ENCODE measurements around the gene HIF3A. TPM values are rescaled to one million over a fixed set of nuclear protein-coding genes. Genes with fewer than 3 reads are reported as not detected.

HIF3A gene
- polyA plus RNA-seq, 3 donors = 21.7 to 28.3 (median 23.8) TPM

- no peak for DNase-seq (ENCODE audit: low read depth in 3 of 3, low spot score in 2 of 3)
Observed at GRCh38 chr19:46376241-46377153, 79.7 kb downstream of the HIF3A start.

GRCh38 chr19:46378268-46378667 lies 81.4 kb downstream of the HIF3A start:
- DNase-seq (ENCODE audit: low read depth in 3 of 3, low spot score in 2 of 3) = no peak

GRCh38 chr19:46380690-46381089 lies 83.8 kb downstream of the HIF3A start:
- DNase-seq (ENCODE audit: low read depth in 3 of 3, low spot score in 2 of 3) = no peak

DNA sequence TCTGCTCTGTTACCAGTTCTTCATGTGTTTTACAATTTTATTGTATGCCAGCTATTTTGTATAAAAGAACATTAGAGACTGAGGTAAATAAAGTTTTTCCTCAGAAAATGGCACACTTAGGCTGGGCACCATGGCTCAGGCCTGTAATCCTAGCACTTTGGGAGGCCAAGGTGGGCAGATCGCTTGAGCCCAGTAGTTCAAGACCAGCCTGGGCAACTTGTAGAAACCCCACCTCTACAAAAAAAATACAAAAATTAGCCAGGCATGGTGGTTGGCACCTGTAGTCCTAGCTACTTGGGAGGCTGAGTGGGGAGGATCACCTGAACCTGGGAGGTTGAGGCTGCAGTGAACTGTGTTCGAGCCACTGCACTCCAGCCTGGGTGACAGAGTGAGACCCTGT lies 84.5 kb downstream of the HIF3A start:
- DNase-seq (ENCODE audit: low read depth in 3 of 3, low spot score in 2 of 3) = no peak

DNA sequence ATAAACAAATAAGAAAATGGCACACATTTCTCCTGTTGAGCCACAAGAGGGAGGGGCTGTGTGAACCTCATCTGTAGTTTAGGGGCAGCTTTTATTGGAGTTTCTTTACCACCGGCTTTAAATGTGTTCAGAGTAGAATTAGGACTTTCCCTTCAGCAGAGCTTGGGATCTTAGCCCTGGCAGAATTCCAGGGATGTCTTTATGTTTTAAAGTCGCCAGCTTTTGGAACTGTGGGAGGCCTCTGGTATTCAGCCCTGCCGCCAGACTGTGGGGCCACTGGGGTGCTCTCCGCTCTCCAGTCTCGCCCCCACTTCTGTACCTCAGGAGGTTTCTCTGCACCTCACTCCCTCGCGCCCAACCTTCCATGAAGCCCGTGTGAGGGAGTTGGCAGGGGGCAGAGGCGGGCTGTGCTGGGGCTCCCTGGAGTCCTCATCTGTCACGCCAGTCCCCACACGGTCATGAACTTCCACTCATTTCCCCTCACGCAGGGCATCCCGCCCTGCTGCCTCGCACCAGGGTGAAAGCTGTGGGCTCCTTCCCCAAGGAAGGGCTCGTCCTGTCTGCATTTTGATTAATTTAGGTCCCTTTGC lies 85.0 kb downstream of the HIF3A start:
- DNase-seq (ENCODE audit: low read depth in 3 of 3, low spot score in 2 of 3) = no peak

- DNase-seq (ENCODE audit: low read depth in 3 of 3, low spot score in 2 of 3) = no peak
Observed at GRCh38 chr19:46383171-46383815, 86.5 kb downstream of the HIF3A start.

DNA sequence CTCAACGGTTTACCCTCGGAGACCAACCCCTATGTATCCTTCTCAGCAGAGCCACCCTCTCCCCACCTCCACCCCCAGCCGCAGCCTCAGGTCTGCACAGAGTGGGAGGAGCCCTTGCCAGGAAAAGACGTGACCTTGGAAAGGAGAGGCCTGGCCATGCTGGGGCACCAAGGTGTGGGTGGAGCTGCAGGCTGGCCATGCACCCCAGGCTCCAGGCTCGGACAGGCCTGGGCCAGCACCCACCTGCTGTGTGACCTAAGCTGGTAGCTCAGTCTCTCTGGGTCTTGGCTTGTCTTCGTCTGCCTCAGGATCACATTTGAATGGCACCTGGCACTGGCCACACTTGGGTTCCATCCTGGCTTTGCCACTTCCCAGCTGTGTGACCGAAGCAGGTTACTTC lies 87.0 kb downstream of the HIF3A start:
- DNase-seq (ENCODE audit: low read depth in 3 of 3, low spot score in 2 of 3) = no peak

GRCh38 chr19:46384396-46384795 lies 87.6 kb downstream of the HIF3A start:
- no peak for DNase-seq (ENCODE audit: low read depth in 3 of 3, low spot score in 2 of 3)

DNA sequence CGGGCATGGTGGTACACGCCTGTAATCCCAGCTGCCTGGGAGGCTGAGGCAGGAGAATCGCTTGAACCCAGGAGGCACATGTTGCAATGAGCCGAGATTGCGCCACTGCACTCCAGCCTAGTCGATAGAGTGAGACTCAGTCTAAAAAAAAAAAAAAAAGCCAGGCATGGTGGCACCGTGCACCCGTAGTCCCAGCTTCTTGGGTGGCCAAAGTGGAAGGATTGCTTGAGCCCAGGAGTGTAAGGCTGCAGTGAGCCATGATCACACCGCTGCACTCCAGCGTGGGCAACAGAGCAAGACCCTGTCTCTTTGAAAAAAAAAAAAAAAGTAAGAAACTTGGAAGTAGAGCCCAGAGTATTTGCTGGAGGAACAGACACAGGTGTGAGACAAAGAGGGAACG lies 88.8 kb downstream of the HIF3A start:
- no peak for DNase-seq (ENCODE audit: low read depth in 3 of 3, low spot score in 2 of 3)

GRCh38 chr19:46386151-46386550 lies 89.3 kb downstream of the HIF3A start:
- no peak for DNase-seq (ENCODE audit: low read depth in 3 of 3, low spot score in 2 of 3)

DNA sequence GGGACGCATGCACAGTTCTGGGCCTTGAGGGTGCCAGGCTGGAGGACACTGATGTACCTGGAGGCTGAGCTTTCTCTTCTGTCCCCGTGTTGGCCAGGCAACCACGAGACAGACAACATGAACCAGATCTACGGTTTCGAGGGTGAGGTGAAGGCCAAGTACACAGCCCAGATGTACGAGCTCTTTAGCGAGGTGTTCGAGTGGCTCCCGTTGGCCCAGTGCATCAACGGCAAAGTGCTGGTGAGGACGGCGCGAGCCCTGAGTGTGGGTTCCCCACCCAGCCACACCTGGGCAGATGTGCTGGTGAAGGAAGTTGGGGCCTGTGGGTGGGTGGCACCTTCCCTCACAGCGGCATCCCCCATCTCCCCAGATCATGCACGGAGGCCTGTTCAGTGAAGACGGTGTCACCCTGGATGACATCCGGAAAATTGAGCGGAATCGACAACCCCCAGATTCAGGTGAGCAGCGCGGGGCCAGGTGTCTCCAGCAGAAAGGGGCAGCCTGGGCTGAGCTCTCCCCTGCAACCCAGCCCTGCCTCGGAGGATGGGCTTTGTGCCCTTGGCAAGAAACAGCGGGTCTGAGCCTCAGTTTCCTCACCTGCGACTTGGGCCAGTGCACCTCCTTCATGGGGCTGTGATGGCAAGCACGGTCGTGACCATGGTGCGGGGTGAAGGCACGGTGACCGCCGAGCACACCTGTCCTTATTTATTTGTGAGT lies 90.3 kb downstream of the HIF3A start:
- DNase-seq (ENCODE audit: low read depth in 3 of 3, low spot score in 2 of 3) = no peak

- DNase-seq (ENCODE audit: low read depth in 3 of 3, low spot score in 2 of 3) = no peak
Observed at GRCh38 chr19:46387713-46388130, 90.9 kb downstream of the HIF3A start.

- DNase-seq (ENCODE audit: low read depth in 3 of 3, low spot score in 2 of 3) = no peak
Observed at GRCh38 chr19:46388311-46389095, 91.7 kb downstream of the HIF3A start.

- no peak for DNase-seq (ENCODE audit: low read depth in 3 of 3, low spot score in 2 of 3)
Observed at GRCh38 chr19:46390121-46390858, 93.4 kb downstream of the HIF3A start.

GRCh38 chr19:46390866-46391265 lies 94.0 kb downstream of the HIF3A start:
- no peak for DNase-seq (ENCODE audit: low read depth in 3 of 3, low spot score in 2 of 3)

- no peak for DNase-seq (ENCODE audit: low read depth in 3 of 3, low spot score in 2 of 3)
Observed at GRCh38 chr19:46391296-46392251, 94.7 kb downstream of the HIF3A start.

- no peak for DNase-seq (ENCODE audit: low read depth in 3 of 3, low spot score in 2 of 3)
Observed at GRCh38 chr19:46392252-46392801, 95.5 kb downstream of the HIF3A start.

DNA sequence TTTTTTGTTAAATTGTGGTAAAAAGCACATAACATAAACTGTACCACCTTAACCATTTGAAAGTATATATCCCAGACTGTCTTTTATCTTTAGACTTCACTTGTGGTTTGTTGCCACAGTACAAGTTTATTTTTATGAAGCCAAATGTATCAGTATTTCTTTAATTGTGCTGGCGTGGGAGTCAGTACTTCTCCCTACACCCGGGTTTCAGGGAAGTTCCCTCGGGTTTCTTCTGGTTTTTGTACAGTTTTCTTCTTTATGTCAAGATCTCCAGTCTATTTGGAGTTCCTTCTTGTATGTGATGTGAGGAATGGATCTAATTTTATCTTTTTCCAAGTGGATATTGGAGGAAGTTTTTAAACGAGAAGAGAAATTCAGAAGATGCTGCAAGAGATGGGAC lies 96.0 kb downstream of the HIF3A start:
- no peak for DNase-seq (ENCODE audit: low read depth in 3 of 3, low spot score in 2 of 3)

Data from right renal cortex interstitium (tissue), 3 donors.